ENCODE results near the gene PRM1. TPM values are rescaled to one million over a fixed set of nuclear protein-coding genes. Genes with fewer than 3 reads are reported as not detected.
"Not testable (repeated sequence)": the region's sequence is repeated elsewhere in the genome, so short reads cannot be mapped to it uniquely, and the experiment has no call there.

PRM1 gene
- total RNA-seq, 2 donors from 2014 or later: not detected

DNA sequence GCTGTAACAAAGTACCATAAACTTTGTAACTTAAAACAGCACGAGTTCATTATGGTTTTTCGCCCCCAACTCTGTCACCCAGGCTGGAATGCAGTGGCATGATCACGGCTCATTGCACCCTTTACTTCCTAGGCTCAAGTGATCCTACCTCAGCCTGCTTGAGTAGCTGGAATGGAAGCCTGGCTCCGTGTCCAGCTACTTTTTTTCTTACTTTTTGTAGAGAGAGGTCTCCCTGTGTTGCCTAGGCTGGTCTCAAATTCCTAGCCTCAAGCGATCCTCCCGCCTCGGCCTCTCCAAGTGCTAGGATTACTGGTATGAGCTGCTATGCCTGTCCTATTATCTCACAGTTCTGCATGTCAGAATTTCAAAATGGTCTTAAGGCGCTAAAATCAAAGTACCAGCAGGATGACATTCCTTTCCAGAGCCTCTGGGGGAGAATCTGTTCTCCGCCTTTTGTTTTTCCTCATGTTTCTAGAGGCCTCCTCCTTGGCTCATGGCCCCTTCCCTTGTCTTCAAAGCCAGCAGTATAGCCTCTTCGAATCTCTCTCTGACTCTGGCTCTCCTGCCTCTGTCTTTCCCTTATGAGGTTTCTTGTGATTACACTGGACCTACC lies 10.1 kb upstream of the PRM1 start:
- Mint-ChIP-seq H3K27ac (no peak overlapping the region), H3K9me3 (no peaks in the 10 kb centered on the region), H3K36me3 (ENCODE audit: low read depth) (no peaks in the 10 kb centered on the region), H3K4me3 (no peak overlapping the region), H3K27me3 (ENCODE audit: insufficient read depth) (no peaks in the 10 kb centered on the region), H3K4me1 (peaks cover under 1% of the 10 kb centered on the region)
- Histone ChIP-seq H3K9me3 (ENCODE audit: control insufficient read depth, low read length) (no peaks in the 10 kb centered on the region), H3K36me3 (ENCODE audit: control insufficient read depth, insufficient read depth, low read length) (no peaks in the 10 kb centered on the region), H3K27ac (ENCODE audit: low read depth, low read length) (no peak overlapping the region), H3K4me3 (ENCODE audit: low read length) (no peak overlapping the region), H3K4me1 (ENCODE audit: control insufficient read depth, insufficient read depth, low read length) (no peaks in the 10 kb centered on the region), H3K27me3 (ENCODE audit: control insufficient read depth, insufficient read depth, low read length, poor library complexity, severe bottlenecking) (no peaks in the 10 kb centered on the region), H3K9ac (ENCODE audit: extremely low read depth, low read length, poor library complexity, severe bottlenecking) (no peak overlapping the region)
- no peak for DNase-seq
- WGBS, 2 experiments (ENCODE audit: insufficient coverage in 1 of 2, insufficient read length in 1 of 2): 61 to 75% methylated on average over 10 of the region's 10 CpGs
- TF ChIP-seq, protein P1, sequence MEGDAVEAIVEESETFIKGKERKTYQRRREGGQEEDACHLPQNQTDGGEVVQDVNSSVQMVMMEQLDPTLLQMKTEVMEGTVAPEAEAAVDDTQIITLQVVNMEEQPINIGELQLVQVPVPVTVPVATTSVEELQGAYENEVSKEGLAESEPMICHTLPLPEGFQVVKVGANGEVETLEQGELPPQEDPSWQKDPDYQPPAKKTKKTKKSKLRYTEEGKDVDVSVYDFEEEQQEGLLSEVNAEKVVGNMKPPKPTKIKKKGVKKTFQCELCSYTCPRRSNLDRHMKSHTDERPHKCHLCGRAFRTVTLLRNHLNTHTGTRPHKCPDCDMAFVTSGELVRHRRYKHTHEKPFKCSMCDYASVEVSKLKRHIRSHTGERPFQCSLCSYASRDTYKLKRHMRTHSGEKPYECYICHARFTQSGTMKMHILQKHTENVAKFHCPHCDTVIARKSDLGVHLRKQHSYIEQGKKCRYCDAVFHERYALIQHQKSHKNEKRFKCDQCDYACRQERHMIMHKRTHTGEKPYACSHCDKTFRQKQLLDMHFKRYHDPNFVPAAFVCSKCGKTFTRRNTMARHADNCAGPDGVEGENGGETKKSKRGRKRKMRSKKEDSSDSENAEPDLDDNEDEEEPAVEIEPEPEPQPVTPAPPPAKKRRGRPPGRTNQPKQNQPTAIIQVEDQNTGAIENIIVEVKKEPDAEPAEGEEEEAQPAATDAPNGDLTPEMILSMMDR (conservative IDR thresholded peaks at IDR 0.05): no peak

DNA sequence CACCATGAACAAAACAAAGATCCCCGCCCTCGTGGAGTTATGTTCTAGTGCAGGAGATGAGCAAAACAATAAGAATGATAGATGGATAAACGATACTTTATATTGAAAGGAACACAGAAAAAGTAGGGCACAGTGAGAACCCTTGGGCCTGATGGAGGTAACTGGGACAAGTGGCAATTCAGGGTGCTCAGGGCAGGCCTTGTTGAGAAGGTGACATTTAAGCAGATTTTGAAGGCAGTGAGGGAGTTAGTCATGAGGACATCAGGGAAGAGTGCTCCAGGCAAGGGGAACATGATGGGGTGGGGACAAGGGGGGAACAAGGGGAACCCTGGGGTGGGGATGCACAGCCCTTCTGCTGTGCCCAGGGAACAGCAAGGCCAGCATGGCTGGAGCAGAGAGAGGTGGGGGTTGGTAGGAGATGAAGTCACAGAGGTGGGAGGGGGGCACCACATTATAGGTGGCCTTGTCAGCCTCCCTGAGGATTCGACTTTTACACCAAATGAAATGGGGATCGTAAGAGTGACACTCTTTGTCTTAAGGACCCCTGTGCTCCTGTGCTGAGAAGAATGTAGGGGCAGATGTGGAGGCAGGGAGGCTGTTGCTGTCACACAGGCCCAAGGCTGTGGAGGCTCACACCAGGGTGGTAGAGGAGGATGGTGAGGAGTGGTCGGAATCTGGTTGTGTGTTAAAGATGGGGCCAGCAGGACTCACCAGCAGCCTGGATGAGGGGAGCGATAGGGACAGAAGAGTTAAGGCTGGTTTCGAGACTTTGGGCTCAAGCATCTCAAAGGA lies 9.2 kb upstream of the PRM1 start:
- Mint-ChIP-seq H3K4me1 (no peaks in the 10 kb centered on the region), H3K9me3 (no peaks in the 10 kb centered on the region), H3K27me3 (ENCODE audit: insufficient read depth) (no peaks in the 10 kb centered on the region), H3K27ac (no peak overlapping the region), H3K36me3 (ENCODE audit: low read depth) (no peaks in the 10 kb centered on the region), H3K4me3 (no peak overlapping the region)
- Histone ChIP-seq H3K4me1 (ENCODE audit: control insufficient read depth, insufficient read depth, low read length) (no peaks in the 10 kb centered on the region), H3K27ac (ENCODE audit: low read depth, low read length) (no peak overlapping the region), H3K9me3 (ENCODE audit: control insufficient read depth, low read length) (no peaks in the 10 kb centered on the region), H3K4me3 (ENCODE audit: low read length) (no peak overlapping the region), H3K27me3 (ENCODE audit: control insufficient read depth, insufficient read depth, low read length, poor library complexity, severe bottlenecking) (no peaks in the 10 kb centered on the region), H3K9ac (ENCODE audit: extremely low read depth, low read length, poor library complexity, severe bottlenecking) (no peak overlapping the region), H3K36me3 (ENCODE audit: control insufficient read depth, insufficient read depth, low read length) (no peaks in the 10 kb centered on the region)
- TF ChIP-seq, protein P1 (conservative IDR thresholded peaks at IDR 0.05): no peak
- no peak for DNase-seq
- WGBS, 2 experiments (ENCODE audit: insufficient coverage in 1 of 2, insufficient read length in 1 of 2): 93 to 94% methylated on average over 5 to 8 of the region's 8 CpGs

DNA sequence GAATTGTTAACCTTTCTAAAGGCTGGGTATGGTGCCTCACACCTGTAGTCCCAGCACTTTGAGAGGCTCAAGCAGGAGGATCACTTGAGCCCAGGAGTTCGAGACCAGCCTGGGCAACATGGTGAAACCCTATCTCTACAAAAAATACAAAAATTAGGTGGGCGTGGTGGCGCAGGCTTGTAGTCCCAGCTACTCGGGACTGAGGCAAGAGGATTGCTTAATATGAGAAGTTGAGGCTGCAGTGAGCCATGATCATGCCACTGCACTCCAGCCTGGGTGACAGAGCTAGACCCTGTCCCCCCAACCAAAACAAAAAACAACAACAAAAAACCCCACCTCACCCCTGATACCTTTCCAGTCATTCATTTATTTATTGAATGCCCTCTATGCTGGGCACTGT lies 8.6 kb upstream of the PRM1 start:
- WGBS, 2 experiments (ENCODE audit: insufficient coverage in 1 of 2, insufficient read length in 1 of 2): 83 to 87% methylated on average over 1 to 4 of the region's 4 CpGs
- not testable (repeated sequence) for H3K27ac Mint-ChIP-seq

More for the DNA sequence above, 8.6 kb upstream of the PRM1 start:
- not testable (repeated sequence) for H3K4me1 Mint-ChIP-seq; H3K9me3 Mint-ChIP-seq; H3K4me3 ChIP-seq (ENCODE audit: low read length); H3K27ac ChIP-seq (ENCODE audit: low read depth, low read length); DNase-seq; H3K36me3 ChIP-seq (ENCODE audit: control insufficient read depth, insufficient read depth, low read length); H3K27me3 Mint-ChIP-seq (ENCODE audit: insufficient read depth); H3K27me3 ChIP-seq (ENCODE audit: control insufficient read depth, insufficient read depth, low read length, poor library complexity, severe bottlenecking); H3K9me3 ChIP-seq (ENCODE audit: control insufficient read depth, low read length); H3K9ac ChIP-seq (ENCODE audit: extremely low read depth, low read length, poor library complexity, severe bottlenecking); H3K4me1 ChIP-seq (ENCODE audit: control insufficient read depth, insufficient read depth, low read length); H3K4me3 Mint-ChIP-seq; H3K36me3 Mint-ChIP-seq (ENCODE audit: low read depth)
